Erythroblast (primary cell): ENCODE measurements around the gene NNT.

Experiments
- GATA1 ChIP-seq: IDR thresholded peaks from 2 replicates; pipeline ENCODE4 v1.6.1; 2011; ENCODE audit warnings: low read depth, mild to moderate bottlenecking, control low read depth, low read length, moderate library complexity
- POLR2A ChIP-seq: IDR thresholded peaks from 2 replicates; pipeline ENCODE4 v1.6.1; 2011; ENCODE audit warnings: mild to moderate bottlenecking, low read length

GRCh38 chr5:43554497-43554896 is 48.5 kb upstream of the NNT start:
- no peak for TF ChIP-seq POLR2A
- TF ChIP-seq GATA1: no peak
